ENCODE data around the gene KL. TPM values are rescaled to one million over a fixed set of nuclear protein-coding genes. Genes with fewer than 3 reads are reported as not detected.

Gene KL
- total RNA-seq, 4 donors from 2014 or later = 1.9 to 11.9 (median 7.0) TPM

DNA sequence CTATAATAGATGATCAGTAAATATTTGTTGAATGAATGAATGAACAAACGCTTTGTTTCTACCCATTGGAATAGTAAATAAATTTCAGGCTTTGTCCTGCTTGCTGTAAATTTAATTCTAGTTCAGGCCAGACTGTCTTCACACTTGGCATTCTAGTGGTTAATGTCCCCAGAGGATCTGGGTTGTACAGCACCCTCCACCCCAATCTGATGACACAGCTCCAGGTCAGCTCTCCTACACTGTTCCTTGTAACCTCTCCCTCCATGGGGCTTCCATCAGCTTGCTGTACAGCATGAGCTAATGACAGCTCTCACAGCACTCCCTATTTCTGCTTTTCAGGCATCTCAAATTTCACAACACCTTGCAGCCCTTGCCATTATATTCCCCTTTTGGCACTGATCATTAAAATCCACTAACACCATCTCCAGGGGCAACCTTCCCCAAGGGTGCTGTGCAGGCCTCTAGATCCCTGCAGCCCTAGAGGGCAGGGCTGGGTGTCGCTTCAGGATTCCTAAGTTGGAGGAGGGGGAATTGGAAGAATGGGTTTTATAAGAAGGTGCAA, 12.7 kb upstream of the KL start:
- TF ChIP-seq, protein P1, sequence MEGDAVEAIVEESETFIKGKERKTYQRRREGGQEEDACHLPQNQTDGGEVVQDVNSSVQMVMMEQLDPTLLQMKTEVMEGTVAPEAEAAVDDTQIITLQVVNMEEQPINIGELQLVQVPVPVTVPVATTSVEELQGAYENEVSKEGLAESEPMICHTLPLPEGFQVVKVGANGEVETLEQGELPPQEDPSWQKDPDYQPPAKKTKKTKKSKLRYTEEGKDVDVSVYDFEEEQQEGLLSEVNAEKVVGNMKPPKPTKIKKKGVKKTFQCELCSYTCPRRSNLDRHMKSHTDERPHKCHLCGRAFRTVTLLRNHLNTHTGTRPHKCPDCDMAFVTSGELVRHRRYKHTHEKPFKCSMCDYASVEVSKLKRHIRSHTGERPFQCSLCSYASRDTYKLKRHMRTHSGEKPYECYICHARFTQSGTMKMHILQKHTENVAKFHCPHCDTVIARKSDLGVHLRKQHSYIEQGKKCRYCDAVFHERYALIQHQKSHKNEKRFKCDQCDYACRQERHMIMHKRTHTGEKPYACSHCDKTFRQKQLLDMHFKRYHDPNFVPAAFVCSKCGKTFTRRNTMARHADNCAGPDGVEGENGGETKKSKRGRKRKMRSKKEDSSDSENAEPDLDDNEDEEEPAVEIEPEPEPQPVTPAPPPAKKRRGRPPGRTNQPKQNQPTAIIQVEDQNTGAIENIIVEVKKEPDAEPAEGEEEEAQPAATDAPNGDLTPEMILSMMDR (IDR thresholded peaks at IDR 0.05; ENCODE audit: low read depth) = no peak

DNA sequence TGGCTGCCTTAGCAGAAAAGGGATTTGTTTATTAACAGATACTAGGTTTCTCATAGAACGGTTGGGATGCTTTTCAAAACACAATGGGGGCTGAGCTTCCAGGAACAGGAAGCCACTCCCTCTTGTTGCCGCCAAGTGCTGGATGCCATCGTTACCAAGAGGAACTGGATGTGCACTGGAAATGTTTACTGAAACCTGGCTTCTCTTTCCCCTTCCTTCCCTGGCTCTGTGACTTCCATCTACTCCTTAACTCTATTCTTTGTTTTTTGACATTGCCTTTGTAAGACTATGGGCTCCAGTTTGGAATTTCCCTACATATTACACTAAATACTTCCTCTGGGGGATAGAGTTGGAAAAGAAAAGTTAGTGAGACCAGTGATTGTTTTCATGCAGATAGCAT, 11.7 kb upstream of the KL start:
- TF ChIP-seq, protein P1 (IDR thresholded peaks at IDR 0.05; ENCODE audit: low read depth) = no peak

DNA sequence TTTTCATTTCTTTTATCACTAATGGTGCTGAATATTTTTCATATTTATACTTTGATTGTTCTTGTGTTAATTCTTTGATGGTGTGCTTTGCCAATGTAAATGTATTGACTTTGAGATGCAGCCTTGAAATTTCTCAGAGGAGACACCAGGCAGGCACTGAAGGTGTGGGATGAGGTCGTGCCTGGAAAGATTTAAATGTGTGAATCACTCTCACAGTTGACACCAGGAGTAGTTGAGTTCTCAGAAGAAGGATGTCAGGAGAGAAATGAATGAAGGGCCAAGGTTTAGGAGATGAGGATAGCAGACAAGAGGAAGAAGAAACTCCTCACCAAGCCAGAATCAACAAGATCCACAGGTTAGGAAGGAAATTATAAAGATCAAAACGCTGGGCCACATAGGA, 10.1 kb upstream of the KL start:
- TF ChIP-seq, protein P1 (IDR thresholded peaks at IDR 0.05; ENCODE audit: low read depth) = no peak

DNA sequence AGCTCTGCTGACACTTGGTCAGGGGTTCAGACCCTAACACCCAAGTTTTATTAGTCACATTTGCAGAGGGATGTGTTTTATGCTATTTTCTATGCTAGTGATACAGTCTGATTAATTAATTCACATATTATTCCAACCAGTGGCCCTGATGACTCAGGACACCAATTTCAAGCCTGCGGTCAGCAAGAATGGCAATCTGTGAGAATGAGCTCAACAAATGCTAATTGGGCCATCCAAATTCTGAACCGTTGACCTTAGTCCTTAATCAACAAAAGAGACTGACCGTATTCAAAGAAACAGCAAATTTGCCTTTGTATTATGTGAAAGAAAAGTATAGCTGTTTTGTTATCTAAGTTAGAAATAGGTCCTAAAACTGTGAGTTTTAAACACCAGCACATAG, 9.6 kb upstream of the KL start:
- TF ChIP-seq, protein P1 (IDR thresholded peaks at IDR 0.05; ENCODE audit: low read depth) = no peak

DNA sequence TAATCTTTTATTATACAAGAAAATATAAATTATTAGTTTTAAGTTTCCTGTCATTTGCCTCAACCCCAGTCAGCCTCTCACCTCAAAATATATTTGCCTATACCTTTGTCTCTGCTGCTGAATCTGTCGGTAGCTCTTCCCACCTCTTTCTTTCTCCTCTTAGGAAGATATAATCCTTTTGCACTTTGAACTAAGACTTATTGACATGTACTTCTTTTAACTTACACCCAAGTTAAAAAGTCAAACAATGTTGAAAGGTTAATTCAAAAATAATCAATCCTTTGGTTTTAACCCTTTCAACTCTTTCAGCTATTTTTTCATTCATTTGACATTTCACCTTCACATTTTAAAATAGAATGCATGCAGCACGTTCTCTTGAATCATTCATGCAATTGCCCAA, 9.0 kb upstream of the KL start:
- TF ChIP-seq, protein P1 (IDR thresholded peaks at IDR 0.05; ENCODE audit: low read depth) = no peak

DNA sequence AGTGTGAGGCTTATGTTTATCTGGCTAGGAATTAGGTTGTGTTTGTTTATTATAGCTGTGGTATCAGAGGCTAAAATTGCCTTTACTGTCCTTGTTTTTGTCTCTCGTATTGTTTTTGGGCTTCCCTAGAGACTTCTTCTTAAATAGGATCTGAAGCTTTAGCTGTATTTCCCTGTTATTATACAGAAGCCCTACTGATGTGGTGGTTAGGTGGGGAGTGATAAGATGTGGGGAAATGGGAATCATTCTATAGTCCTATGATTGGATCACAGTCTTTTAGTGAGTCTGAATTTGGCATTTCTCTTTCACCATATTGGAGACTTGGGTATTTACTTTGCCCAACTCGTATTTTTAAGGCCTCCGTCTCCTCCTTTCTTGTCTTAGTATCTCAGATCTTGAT, 8.3 kb upstream of the KL start:
- TF ChIP-seq, protein P1 (IDR thresholded peaks at IDR 0.05; ENCODE audit: low read depth) = no peak

DNA sequence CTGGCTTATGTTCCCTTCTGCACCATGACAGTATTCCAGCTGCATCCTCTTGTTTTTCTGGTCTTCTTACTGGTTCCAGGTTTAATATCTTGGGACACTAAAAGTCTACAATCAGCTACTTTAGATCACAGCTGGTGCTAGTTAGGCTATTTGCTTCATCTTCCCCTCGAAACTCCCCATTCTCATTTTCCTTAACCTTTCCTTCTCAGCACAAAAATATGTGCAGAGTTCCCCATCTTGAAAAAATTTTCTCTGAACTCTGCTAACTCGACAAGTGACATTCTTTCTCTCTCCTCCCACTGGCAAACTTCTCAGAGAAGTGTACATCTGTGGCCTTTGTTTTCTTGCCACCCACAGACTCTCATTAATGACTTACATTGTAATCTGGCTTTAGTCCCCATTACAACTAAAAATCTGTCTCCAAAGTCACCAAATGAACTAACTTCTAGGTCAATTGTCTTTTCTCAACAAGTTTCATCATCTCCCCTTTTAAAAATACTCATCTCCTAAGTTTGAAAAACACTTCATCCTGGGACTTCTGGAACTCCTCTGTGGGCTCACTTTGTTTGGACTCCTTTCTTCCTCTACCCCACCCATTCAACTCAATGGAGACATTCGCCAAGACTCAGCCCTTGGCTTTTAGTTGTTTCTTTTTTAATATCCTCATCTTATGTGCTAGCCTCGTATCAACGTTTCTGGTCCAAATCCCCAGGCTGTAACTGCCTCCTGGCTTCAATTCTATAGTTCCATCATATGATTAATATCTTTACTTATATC, 7.1 kb upstream of the KL start:
- TF ChIP-seq, protein P1 (IDR thresholded peaks at IDR 0.05; ENCODE audit: low read depth) = no peak
